Liver (tissue), 9 donors: ENCODE measurements around the gene C12orf57. TPM values are rescaled to one million over a fixed set of nuclear protein-coding genes. Genes with fewer than 3 reads are reported as not detected.

Experiments used
- DNase-seq: peaks from one replicate; pipeline ENCODE4 v3.0.0-alpha.2; 2017; ENCODE audit warnings: low spot score
- H3K27ac ChIP-seq, 2 donors: one replicate each; pipeline ENCODE4 v1.7.0; 2013; ENCODE audit warnings: inconsistent platforms in 2 of 2, low read length in 2 of 2, control low read depth in 1 of 2, low read depth in 1 of 2, mild to moderate bottlenecking in 1 of 2
- H3K27me3 ChIP-seq, 4 donors: one replicate each; pipeline versions ENCODE4 v1.6.1 to v1.7.0; 2013; ENCODE audit warnings: low read length in 3 of 4, inconsistent platforms in 1 of 4, mild to moderate bottlenecking in 1 of 4, moderate library complexity in 1 of 4; ENCODE audit not compliant: control insufficient read depth in 4 of 4, insufficient read depth in 4 of 4
- H3K36me3 ChIP-seq, 4 donors: one replicate each; pipeline versions ENCODE4 v1.6.1 to v1.7.0; 2013; ENCODE audit warnings: low read length in 3 of 4, mild to moderate bottlenecking in 3 of 4, low read depth in 1 of 4, moderate library complexity in 1 of 4; ENCODE audit not compliant: control insufficient read depth in 4 of 4, insufficient read depth in 3 of 4
- H3K4me1 ChIP-seq, 4 donors: one replicate each; pipeline versions ENCODE4 v1.6.1 to v1.7.0; 2013; ENCODE audit warnings: low read length in 3 of 4, mild to moderate bottlenecking in 3 of 4, moderate library complexity in 1 of 4; ENCODE audit not compliant: control insufficient read depth in 4 of 4, insufficient read depth in 4 of 4
- H3K4me3 ChIP-seq, 3 donors: one replicate each; pipeline versions ENCODE4 v1.6.1 to v1.7.0; 2013; ENCODE audit warnings: low read length in 3 of 3, control low read depth in 1 of 3, low read depth in 1 of 3, mild to moderate bottlenecking in 1 of 3
- H3K9ac ChIP-seq, 2 donors: one replicate each; pipeline ENCODE4 v1.7.0; 2013; ENCODE audit warnings: low read length in 2 of 2, mild to moderate bottlenecking in 2 of 2, moderate library complexity in 2 of 2, control low read depth in 1 of 2, low read depth in 1 of 2
- H3K9me3 ChIP-seq, 4 donors: one replicate each; pipeline versions ENCODE4 v1.6.1 to v1.7.0; 2013; ENCODE audit warnings: low read length in 3 of 4; ENCODE audit not compliant: control insufficient read depth in 4 of 4
- EGR1 ChIP-seq, 2 donors: IDR thresholded peaks; 2 replicates each; pipeline ENCODE4 v1.6.1; 2016 to 2018; ENCODE audit warnings: antibody characterized with exemption in 2 of 2, low read depth in 2 of 2
- FOXA1 ChIP-seq: IDR thresholded peaks from 2 replicates; pipeline ENCODE4 v1.6.1; 2016; ENCODE audit warnings: antibody characterized with exemption
- FOXA2 ChIP-seq: IDR thresholded peaks from 2 replicates; pipeline ENCODE4 v1.6.1; 2016; ENCODE audit warnings: antibody characterized with exemption
- GABPA ChIP-seq, 2 donors: IDR thresholded peaks in 1 of 2; conservative IDR thresholded peaks in 1 of 2; 2 replicates each; pipeline ENCODE4 v1.6.1; 2016; ENCODE audit warnings: antibody characterized with exemption in 2 of 2, mild to moderate bottlenecking in 1 of 2, moderate library complexity in 1 of 2
- HNF4A ChIP-seq, 2 donors: conservative IDR thresholded peaks; 2 replicates each; pipeline ENCODE4 v1.6.1; 2016; ENCODE audit warnings: antibody characterized with exemption in 2 of 2, mild to moderate bottlenecking in 2 of 2
- HNF4G ChIP-seq: IDR thresholded peaks from 2 replicates; pipeline ENCODE4 v1.6.1; 2016; ENCODE audit warnings: antibody characterized with exemption
- JUND ChIP-seq, 2 donors: IDR thresholded peaks; 2 replicates each; pipeline ENCODE4 v1.6.1; 2016; ENCODE audit warnings: antibody characterized with exemption in 2 of 2
- NR2F2 ChIP-seq: IDR thresholded peaks from 2 replicates; pipeline ENCODE4 v1.6.1; 2016; ENCODE audit warnings: antibody characterized with exemption
- RAD21 ChIP-seq, 2 donors: IDR thresholded peaks; 2 replicates each; pipeline ENCODE4 v1.6.1; 2016; ENCODE audit warnings: antibody characterized with exemption in 2 of 2, mild to moderate bottlenecking in 2 of 2
- RXRA ChIP-seq, 2 donors: IDR thresholded peaks; 2 replicates each; pipeline ENCODE4 v1.6.1; 2017 to 2018; ENCODE audit warnings: antibody characterized with exemption in 2 of 2, mild to moderate bottlenecking in 1 of 2
- SP1 ChIP-seq: IDR thresholded peaks from 2 replicates; pipeline ENCODE4 v1.6.1; 2018; ENCODE audit warnings: antibody characterized with exemption, mild to moderate bottlenecking
- TAF1 ChIP-seq: conservative IDR thresholded peaks from 2 replicates; pipeline ENCODE4 v1.6.1; 2016; ENCODE audit warnings: antibody characterized with exemption, mild to moderate bottlenecking
- YY1 ChIP-seq: IDR thresholded peaks from 2 replicates; pipeline ENCODE4 v1.6.1; 2016; ENCODE audit warnings: antibody characterized with exemption, mild to moderate bottlenecking
- WGBS: extraction: QIAGEN DNeasy Blood & Tissue Kit; methylation state at CpG from one replicate; pipeline ENCODE4 v1.1.7; 2013; 5-methylcytosine and 5-hydroxymethylcytosine counted together
- polyA plus RNA-seq, 2 donors: library from polyadenylated mRNA; stranded (reverse) in 1 of 2; unstranded in 1 of 2; fragments of 200-250 nt in 1 of 2; fragments of >200 nt in 1 of 2; fragmentation: Nextera tagmentation in 1 of 2; extraction: Ambion mirVana in 1 of 2; gene quantifications; one replicate each; pipeline versions ENCODE4 v1.2.1 to v1.2.3, GENCODE V29; 2013 to 2015
- total RNA-seq, 2 donors: library from RNA; depleted of rRNA; stranded (reverse); fragments of >200 nt; gene quantifications; one replicate each; pipeline ENCODE4 v1.2.3, GENCODE V29; 2014
- TF ChIP-seq, protein P1 (sequence below): IDR thresholded peaks from 2 replicates; pipeline ENCODE4 v1.6.1; 2016; ENCODE audit warnings: antibody characterized with exemption
- TF ChIP-seq, protein P2 (sequence below): fragments of 150-350 bp; IDR thresholded peaks from 2 replicates; pipeline ENCODE4 v1.5.1; 2017; ENCODE audit warnings: improper control_type of control experiment, low read depth, low read length; ENCODE audit not compliant: missing input control
- TF ChIP-seq, protein P3 (sequence below): IDR thresholded peaks from 2 replicates; pipeline ENCODE4 v1.6.1; 2016; ENCODE audit warnings: antibody characterized with exemption, mild to moderate bottlenecking
- TF ChIP-seq, protein P4 (sequence below): IDR thresholded peaks from 2 replicates; pipeline ENCODE4 v1.6.1; 2016; ENCODE audit warnings: antibody characterized with exemption
- TF ChIP-seq, protein P5 (sequence below): IDR thresholded peaks from 2 replicates; pipeline ENCODE4 v1.6.1; 2016; ENCODE audit warnings: antibody characterized with exemption
- donor health status: healthy.
- donor health status: healthy.
- donor health status: healthy.
- donor health status: healthy.
- donor health status: healthy.

The C12orf57 gene
- total and polyA plus RNA-seq, 4 donors: 49.2 to 193 (median 65.7) TPM

DNA sequence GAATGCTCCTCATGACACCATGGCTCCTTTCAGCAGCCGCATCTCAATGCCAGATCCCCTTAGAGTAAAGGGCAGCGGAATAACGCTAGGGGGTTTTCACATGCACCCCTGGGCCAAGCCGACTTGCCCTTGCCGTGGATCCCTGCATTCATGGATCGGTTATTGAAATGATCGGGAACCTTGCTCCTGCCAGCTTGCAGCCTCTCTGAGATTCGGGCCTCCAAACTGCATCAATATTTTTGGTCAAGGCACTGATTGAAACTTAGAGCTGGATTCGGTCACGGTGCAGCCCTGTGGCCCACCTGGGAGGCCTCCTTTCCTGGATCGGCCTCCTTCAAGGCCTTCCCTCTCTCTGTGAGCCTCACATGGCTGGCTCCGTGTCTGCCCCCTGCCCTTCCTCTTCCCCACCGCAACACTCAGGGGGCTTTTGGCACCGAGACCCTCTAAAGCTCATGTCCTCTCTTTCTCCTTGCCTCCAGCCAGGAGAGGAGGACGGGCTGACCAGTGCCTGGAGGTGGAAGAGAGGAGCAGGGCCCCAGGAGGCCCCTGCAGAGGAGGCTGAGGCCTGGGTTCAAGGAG is 9.1 kb downstream of the C12orf57 start:
- no peaks in the 10 kb centered on the region for H3K9me3 ChIP-seq
- H3K27me3 ChIP-seq: no peaks in the 10 kb centered on the region
- H3K4me1 ChIP-seq: no peaks in the 10 kb centered on the region
- DNase-seq: no peak
- H3K27ac ChIP-seq: peak overlapping the region; percentile 64 to 81
- peak overlapping the region; percentile 18 to 53 (median 41) for H3K4me3 ChIP-seq
- peak overlapping the region in 1 of 2 donors; percentile 65 for H3K9ac ChIP-seq
- peaks cover 0 to 3% (median 2%) of the 10 kb centered on the region in 4 donors for H3K36me3 ChIP-seq
- WGBS: 80% methylated on average over 15 of the region's 15 CpGs
- TF ChIP-seq, protein P1, sequence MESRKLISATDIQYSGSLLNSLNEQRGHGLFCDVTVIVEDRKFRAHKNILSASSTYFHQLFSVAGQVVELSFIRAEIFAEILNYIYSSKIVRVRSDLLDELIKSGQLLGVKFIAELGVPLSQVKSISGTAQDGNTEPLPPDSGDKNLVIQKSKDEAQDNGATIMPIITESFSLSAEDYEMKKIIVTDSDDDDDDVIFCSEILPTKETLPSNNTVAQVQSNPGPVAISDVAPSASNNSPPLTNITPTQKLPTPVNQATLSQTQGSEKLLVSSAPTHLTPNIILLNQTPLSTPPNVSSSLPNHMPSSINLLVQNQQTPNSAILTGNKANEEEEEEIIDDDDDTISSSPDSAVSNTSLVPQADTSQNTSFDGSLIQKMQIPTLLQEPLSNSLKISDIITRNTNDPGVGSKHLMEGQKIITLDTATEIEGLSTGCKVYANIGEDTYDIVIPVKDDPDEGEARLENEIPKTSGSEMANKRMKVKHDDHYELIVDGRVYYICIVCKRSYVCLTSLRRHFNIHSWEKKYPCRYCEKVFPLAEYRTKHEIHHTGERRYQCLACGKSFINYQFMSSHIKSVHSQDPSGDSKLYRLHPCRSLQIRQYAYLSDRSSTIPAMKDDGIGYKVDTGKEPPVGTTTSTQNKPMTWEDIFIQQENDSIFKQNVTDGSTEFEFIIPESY: no peak
- TF ChIP-seq HNF4G (no peak), JUND (IDR thresholded peaks at IDR 0.05) (no peak), FOXA2 (no peak), FOXA1 (no peak), NR2F2 (no peak), HNF4A (conservative IDR thresholded peaks at IDR 0.05) (no peak), RXRA (IDR thresholded peaks at IDR 0.05) (no peak), TAF1 (no peak), GABPA (IDR thresholded peaks at IDR 0.05 in 1 of 2, conservative IDR thresholded peaks at IDR 0.05 in 1 of 2) (no peak), EGR1 (IDR thresholded peaks at IDR 0.05; ENCODE audit: low read depth in 2 of 2) (no peak), RAD21 (IDR thresholded peaks at IDR 0.05) (no peak), YY1 (no peak), SP1 (no peak)
- TF ChIP-seq, protein P2, sequence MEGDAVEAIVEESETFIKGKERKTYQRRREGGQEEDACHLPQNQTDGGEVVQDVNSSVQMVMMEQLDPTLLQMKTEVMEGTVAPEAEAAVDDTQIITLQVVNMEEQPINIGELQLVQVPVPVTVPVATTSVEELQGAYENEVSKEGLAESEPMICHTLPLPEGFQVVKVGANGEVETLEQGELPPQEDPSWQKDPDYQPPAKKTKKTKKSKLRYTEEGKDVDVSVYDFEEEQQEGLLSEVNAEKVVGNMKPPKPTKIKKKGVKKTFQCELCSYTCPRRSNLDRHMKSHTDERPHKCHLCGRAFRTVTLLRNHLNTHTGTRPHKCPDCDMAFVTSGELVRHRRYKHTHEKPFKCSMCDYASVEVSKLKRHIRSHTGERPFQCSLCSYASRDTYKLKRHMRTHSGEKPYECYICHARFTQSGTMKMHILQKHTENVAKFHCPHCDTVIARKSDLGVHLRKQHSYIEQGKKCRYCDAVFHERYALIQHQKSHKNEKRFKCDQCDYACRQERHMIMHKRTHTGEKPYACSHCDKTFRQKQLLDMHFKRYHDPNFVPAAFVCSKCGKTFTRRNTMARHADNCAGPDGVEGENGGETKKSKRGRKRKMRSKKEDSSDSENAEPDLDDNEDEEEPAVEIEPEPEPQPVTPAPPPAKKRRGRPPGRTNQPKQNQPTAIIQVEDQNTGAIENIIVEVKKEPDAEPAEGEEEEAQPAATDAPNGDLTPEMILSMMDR: no peak
- TF ChIP-seq, protein P3, sequence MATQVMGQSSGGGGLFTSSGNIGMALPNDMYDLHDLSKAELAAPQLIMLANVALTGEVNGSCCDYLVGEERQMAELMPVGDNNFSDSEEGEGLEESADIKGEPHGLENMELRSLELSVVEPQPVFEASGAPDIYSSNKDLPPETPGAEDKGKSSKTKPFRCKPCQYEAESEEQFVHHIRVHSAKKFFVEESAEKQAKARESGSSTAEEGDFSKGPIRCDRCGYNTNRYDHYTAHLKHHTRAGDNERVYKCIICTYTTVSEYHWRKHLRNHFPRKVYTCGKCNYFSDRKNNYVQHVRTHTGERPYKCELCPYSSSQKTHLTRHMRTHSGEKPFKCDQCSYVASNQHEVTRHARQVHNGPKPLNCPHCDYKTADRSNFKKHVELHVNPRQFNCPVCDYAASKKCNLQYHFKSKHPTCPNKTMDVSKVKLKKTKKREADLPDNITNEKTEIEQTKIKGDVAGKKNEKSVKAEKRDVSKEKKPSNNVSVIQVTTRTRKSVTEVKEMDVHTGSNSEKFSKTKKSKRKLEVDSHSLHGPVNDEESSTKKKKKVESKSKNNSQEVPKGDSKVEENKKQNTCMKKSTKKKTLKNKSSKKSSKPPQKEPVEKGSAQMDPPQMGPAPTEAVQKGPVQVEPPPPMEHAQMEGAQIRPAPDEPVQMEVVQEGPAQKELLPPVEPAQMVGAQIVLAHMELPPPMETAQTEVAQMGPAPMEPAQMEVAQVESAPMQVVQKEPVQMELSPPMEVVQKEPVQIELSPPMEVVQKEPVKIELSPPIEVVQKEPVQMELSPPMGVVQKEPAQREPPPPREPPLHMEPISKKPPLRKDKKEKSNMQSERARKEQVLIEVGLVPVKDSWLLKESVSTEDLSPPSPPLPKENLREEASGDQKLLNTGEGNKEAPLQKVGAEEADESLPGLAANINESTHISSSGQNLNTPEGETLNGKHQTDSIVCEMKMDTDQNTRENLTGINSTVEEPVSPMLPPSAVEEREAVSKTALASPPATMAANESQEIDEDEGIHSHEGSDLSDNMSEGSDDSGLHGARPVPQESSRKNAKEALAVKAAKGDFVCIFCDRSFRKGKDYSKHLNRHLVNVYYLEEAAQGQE: no peak
- TF ChIP-seq, protein P4, sequence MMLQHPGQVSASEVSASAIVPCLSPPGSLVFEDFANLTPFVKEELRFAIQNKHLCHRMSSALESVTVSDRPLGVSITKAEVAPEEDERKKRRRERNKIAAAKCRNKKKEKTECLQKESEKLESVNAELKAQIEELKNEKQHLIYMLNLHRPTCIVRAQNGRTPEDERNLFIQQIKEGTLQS: no peak
- TF ChIP-seq, protein P5, sequence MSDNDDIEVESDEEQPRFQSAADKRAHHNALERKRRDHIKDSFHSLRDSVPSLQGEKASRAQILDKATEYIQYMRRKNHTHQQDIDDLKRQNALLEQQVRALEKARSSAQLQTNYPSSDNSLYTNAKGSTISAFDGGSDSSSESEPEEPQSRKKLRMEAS: no peak
